Aorta (tissue), 5 donors: Measurements from ENCODE around the gene PDZD7. TPM values are rescaled to one million over a fixed set of nuclear protein-coding genes. Genes with fewer than 3 reads are reported as not detected.

Experiments
- ATAC-seq: fragments of 200-7000 bp; cut with Tn5 transposase; one replicate; pipeline ENCODE4 v1.9.1; 2022; ENCODE audit warnings: moderate library complexity; ENCODE audit not compliant: low FRiP score
- DNase-seq, 2 donors: peaks; one replicate each; pipeline ENCODE4 v3.0.0-alpha.2; 2020
- H3K27ac ChIP-seq, 2 donors: one replicate each; pipeline ENCODE4 v1.5.1; 2013; ENCODE audit warnings: low read length in 2 of 2, mild to moderate bottlenecking in 2 of 2, moderate library complexity in 2 of 2, control low read depth in 1 of 2, inconsistent platforms in 1 of 2, low read depth in 1 of 2
- H3K27me3 ChIP-seq, 2 donors: one replicate each; pipeline ENCODE4 v1.6.1; 2013; ENCODE audit warnings: control low read depth in 1 of 2, low read length in 1 of 2, mild to moderate bottlenecking in 1 of 2, moderate library complexity in 1 of 2; ENCODE audit not compliant: insufficient read depth in 2 of 2, control insufficient read depth in 1 of 2
- H3K36me3 ChIP-seq, 2 donors: one replicate each; pipeline ENCODE4 v1.6.1; 2013; ENCODE audit warnings: control low read depth in 1 of 2, low read length in 1 of 2, mild to moderate bottlenecking in 1 of 2; ENCODE audit not compliant: insufficient read depth in 2 of 2, control insufficient read depth in 1 of 2
- H3K4me1 ChIP-seq, 2 donors: one replicate each; pipeline ENCODE4 v1.6.1; 2013; ENCODE audit warnings: low read length in 2 of 2, control low read depth in 1 of 2, mild to moderate bottlenecking in 1 of 2, moderate library complexity in 1 of 2; ENCODE audit not compliant: insufficient read depth in 2 of 2, control insufficient read depth in 1 of 2
- H3K4me3 ChIP-seq, 2 donors: one replicate each; pipeline ENCODE4 v1.5.1; 2013; ENCODE audit warnings: low read length in 2 of 2, control low read depth in 1 of 2, mild to moderate bottlenecking in 1 of 2
- H3K9me3 ChIP-seq: one replicate; pipeline ENCODE4 v1.6.1; 2013; ENCODE audit warnings: mild to moderate bottlenecking, low read length; ENCODE audit not compliant: control insufficient read depth
- WGBS, 2 donors: extraction: QIAGEN DNeasy Blood & Tissue Kit; methylation state at CpG; one replicate each; pipeline ENCODE4 v1.1.7; 2013; 5-methylcytosine and 5-hydroxymethylcytosine counted together
- intact Hi-C, 2 donors: fragments of 100-400 bp; cut with DNase I; formaldehyde crosslinking; loops; one replicate each; pipeline versions ENCODE4 v1.14.2 to v1.15.0; 2022
- polyA plus RNA-seq, 2 donors: library from polyadenylated mRNA; stranded (reverse); fragments of 200-250 nt; gene quantifications; one replicate each; pipeline ENCODE4 v1.2.3, GENCODE V29; 2013
- total RNA-seq, 2 donors: library from RNA; stranded (reverse); fragmentation: NEBNext Ultra II Directional; extraction: Animal tissue kit (Norgen Biotek cat#: 25700); gene quantifications; one replicate each; pipeline ENCODE4 v1.2.1, GENCODE V29; 2021
- donor health status: healthy with polysubstance abuse.
- donor health status: Bipolar disorder and iron deficiency.
- donor health status: DM: no; HTN: no; CAD: no.
- donor health status: DM: no; HTN: no; CAD: no.
- donor health status: DM: yes; HTN: yes; CAD: no.

PDZD7 gene
- total and polyA plus RNA-seq, 4 donors = 0.97 to 3.9 (median 1.3) TPM

DNA sequence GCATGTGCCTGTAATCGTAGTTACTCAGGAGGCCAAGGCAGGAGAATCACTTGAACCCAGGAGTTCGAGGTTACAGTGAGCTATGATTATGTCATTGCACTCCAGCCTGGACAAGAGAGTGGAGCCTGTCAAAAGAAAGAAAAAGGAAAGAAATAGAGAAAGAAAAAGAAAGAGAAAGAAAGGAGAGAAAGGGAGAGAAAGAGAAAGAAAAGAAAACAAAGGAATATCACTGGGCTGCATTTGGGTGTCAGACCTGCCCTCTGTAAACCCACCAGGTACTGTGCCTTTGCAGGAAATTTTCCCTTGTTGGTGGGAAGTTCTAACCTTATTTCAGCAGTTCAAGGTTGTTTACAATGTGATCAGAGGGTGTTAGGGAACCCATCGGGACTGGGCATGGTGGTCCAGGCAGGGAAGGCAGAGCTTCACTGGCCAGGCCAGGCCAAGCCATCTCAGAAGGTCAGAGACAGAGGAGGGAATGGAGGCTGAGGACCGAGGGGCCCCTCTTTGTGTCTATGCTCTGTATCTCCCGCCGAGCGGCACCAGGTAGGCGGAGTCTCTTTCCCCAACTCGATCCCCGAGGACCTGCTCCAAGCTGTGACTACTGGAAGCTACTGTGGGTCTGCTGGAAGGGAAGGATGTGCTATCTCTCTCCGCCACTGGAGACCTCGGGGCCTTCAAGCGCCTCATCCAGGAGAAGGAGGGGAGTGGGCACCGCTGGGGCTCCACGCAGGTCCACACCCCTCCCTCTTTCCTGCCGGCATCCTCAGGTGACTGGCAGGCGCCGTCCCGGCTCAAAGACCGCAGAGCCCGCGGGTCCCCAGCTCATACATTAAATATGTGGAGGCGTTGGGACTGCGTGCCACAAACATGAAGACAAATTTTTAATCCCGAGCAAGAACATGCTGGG, 15.7 kb upstream of the PDZD7 start:
- WGBS, 2 donors = 47 to 50% methylated on average over 25 of the region's 25 CpGs
- ATAC-seq = no peak
- no peaks in the 10 kb centered on the region for H3K27me3 ChIP-seq

DNA sequence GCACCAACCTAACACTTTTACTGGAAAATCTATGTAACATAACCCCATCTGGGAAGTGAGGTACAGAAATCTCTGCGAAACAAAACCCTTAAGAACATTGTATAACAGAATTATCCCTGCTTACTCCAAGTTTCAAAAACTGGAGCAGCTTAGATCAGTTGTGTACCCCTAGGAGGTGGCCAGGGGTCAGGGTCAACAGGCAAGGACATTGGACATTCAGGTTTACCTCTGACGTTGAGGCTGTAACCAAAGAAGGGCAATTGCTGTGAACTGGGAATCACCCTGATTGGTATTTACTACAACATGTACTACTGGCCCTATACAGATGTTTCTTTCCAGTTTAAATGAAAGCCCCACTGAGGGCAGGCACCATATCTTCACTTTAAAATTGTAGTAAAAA, 13.2 kb upstream of the PDZD7 start:
- no peaks in the 10 kb centered on the region for H3K27me3 ChIP-seq
- WGBS, 2 donors = 92 to 94% methylated on average over 2 of the region's 2 CpGs
- H3K36me3 ChIP-seq = peaks cover 0 to under 1% of the 10 kb centered on the region in 2 donors
- no peak for DNase-seq
- ATAC-seq = no peak
- H3K27ac ChIP-seq = no peak overlapping the region
- no peak overlapping the region for H3K4me3 ChIP-seq
- intact Hi-C loops = no loop called here
- H3K9me3 ChIP-seq = no peaks in the 10 kb centered on the region
- no peaks in the 10 kb centered on the region for H3K4me1 ChIP-seq

More for the DNA sequence above, 15.7 kb upstream of the PDZD7 start:
- H3K4me1 ChIP-seq = no peaks in the 10 kb centered on the region
- DNase-seq = no peak
- H3K4me3 ChIP-seq = no peak overlapping the region
- intact Hi-C loops = no loop called here
- H3K9me3 ChIP-seq = no peaks in the 10 kb centered on the region
- no peak overlapping the region for H3K27ac ChIP-seq
- no peaks in the 10 kb centered on the region for H3K36me3 ChIP-seq

DNA sequence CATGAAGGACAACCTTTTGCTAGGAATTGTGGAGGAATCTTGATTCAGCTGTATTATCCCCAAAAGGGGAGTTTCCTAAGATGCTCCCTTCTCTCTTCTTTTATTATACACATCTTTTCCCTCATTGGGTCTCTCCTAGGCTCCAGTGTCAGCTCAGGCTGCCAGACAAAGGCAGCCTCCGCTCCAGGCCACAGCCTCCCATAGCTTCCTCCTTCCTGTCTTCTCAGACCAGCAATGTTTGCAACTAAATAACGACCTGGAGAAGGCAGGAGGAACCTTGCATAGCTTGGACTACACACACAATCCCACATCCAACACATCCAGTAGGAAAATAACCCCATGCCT, 12.4 kb upstream of the PDZD7 start:
- H3K36me3 ChIP-seq = peaks cover 1 to 3% of the 10 kb centered on the region in 2 donors
- no peaks in the 10 kb centered on the region for H3K27me3 ChIP-seq
- intact Hi-C loops = no loop called here
- H3K27ac ChIP-seq = peak overlapping the region; percentile 78 to 96
- ATAC-seq (no peak), DNase-seq (no peak)
- H3K9me3 ChIP-seq = no peaks in the 10 kb centered on the region
- WGBS, 2 donors = 12 to 19% methylated on average over 2 of the region's 2 CpGs
- H3K4me1 ChIP-seq = no peaks in the 10 kb centered on the region
- peak overlapping the region in 1 of 2 donors; percentile 32 for H3K4me3 ChIP-seq

DNA sequence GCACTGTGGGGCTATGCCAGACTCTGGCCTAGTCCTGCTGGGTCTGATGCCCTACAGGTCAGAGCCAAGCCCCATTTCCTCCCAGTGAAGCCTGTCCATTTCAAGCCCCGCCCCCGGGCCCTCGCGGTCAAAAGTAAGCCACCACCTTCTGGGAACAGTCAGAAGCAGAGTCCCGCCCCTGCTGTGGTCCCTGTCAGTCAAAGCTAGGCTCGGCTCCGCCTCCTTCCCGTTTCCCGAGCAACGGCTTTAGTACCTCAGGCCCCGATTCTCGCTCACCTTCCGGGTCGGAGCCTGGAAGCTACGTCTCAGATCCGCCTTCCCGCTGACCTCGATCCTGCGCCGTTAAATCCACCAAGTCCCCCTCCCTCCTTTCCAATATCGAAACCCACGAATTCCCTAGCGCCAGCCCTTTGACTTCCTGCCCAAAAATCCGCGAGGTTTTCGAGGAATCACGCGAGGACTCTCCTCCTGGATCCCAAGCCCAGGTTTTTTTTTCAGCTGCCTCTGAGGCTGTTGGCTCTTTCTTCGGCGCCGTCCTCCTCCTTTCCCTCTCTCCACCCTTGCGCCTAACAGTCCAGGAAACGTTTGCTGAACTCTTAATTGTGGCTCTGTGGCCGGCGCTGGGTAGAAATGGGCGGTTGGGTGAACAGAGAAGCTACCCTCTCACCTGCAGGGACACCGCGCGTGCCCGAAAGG, 11.9 kb upstream of the PDZD7 start:
- H3K36me3 ChIP-seq = peaks cover 2 to 3% of the 10 kb centered on the region in 2 donors
- DNase-seq = peak; percentile 98
- peak overlapping the region; percentile 78 to 96 for H3K27ac ChIP-seq
- intact Hi-C loops = no loop called here
- peak; percentile 94 for ATAC-seq
- H3K27me3 ChIP-seq = no peaks in the 10 kb centered on the region
- WGBS, 2 donors = 2% methylated on average over 40 of the region's 40 CpGs
- peak overlapping the region in 1 of 2 donors; percentile 32 for H3K4me3 ChIP-seq
- no peaks in the 10 kb centered on the region for H3K4me1 ChIP-seq
- no peaks in the 10 kb centered on the region for H3K9me3 ChIP-seq

DNA sequence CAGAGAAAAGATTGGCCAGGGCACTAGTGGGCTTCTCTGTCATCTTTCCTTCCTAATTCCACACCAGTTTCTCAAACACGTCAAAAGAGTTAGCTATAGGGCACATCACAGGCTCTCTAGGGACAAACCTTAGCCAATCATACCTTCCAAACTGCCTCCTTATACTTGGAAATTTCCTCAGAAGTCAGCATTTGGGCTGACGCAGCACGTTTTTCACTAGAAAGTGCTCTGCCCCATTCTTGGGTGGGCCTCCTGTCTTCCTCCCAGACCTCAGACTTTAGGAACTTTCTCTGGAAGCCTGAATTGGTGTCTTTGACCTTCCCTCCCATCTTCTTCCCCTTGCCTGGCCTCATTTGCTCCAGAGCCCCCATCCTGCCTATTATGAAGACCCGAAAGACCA, 11.2 kb upstream of the PDZD7 start:
- intact Hi-C loops = no loop called here
- no peaks in the 10 kb centered on the region for H3K9me3 ChIP-seq
- ATAC-seq (no peak), DNase-seq (no peak)
- H3K27me3 ChIP-seq = no peaks in the 10 kb centered on the region
- no peak overlapping the region for H3K4me3 ChIP-seq
- peaks cover 4 to 7% of the 10 kb centered on the region in 2 donors for H3K36me3 ChIP-seq
- no peaks in the 10 kb centered on the region for H3K4me1 ChIP-seq
- peak overlapping the region; percentile 2 to 95 for H3K27ac ChIP-seq
- WGBS, 2 donors = 43 to 45% methylated on average over 4 of the region's 4 CpGs

DNA sequence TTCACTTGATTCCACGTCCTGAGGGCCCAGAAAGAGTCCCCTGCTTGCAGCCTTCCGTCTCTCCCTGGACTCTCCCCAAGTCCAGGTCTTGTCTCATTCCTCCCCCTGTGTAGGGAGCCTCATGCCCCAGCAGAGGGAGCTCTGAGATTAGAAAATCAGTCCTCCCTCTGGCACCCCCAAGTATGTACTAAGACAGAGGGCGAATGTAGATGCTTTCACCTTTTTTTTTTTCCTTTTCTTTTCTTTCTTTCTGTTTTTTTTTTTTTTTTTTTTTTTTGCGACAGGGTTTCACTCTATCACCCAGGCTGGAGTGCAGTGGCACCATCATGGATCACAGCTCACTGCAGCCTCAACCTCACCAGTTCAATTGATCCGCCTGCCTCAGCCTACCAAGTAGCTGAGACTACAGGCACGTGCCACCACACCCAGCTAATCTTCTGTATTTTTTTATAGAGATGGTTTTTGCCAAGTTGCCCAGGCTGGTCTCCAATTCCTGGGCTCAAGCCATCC, 10.4 kb upstream of the PDZD7 start:
- DNase-seq (peak; percentile 85), ATAC-seq (peak; percentile 88)
- H3K9me3 ChIP-seq = no peaks in the 10 kb centered on the region
- no peaks in the 10 kb centered on the region for H3K27me3 ChIP-seq
- no peak overlapping the region for H3K4me3 ChIP-seq
- 15 to 18% methylated on average over 6 of the region's 6 CpGs for WGBS, 2 donors
- intact Hi-C loops = loop anchor here in 1 of 2 donors (2.0 kb wide), 1 partner anchor 25 kb away; no protein-coding TSS in a partner anchor
- H3K4me1 ChIP-seq = no peaks in the 10 kb centered on the region
- H3K36me3 ChIP-seq = peaks cover 7% of the 10 kb centered on the region in 2 donors
- no peak overlapping the region for H3K27ac ChIP-seq

DNA sequence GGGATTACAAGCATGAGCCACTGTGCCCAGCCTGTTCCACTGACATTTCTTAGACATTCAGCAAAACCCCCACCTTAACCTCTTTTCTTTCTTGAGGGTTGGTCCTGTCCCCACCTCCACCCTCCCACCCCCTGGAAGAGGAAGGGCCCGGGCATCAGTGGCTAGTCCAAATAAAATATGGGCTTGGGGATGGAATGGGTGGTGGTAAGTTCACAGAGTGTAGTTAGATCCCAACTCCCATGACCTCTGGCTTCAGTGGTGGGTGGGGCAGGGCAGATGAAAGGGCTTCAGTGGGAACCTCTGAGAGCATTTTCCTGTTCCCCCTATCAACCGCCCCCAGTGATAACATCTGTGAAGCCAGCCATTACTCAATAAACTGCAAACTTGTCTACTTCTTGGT, 9.9 kb upstream of the PDZD7 start:
- 28 to 42% methylated on average over 2 of the region's 2 CpGs for WGBS, 2 donors
- DNase-seq (no peak), ATAC-seq (no peak)
- Histone ChIP-seq H3K9me3 (no peaks in the 10 kb centered on the region), H3K27me3 (no peaks in the 10 kb centered on the region), H3K36me3 (peaks cover 7 to 10% of the 10 kb centered on the region in 2 donors), H3K4me3 (no peak overlapping the region), H3K4me1 (no peaks in the 10 kb centered on the region), H3K27ac (no peak overlapping the region)
- intact Hi-C loops = loop anchor here in 1 of 2 donors (2.0 kb wide), 1 partner anchor 26 kb away; no protein-coding TSS in a partner anchor

DNA sequence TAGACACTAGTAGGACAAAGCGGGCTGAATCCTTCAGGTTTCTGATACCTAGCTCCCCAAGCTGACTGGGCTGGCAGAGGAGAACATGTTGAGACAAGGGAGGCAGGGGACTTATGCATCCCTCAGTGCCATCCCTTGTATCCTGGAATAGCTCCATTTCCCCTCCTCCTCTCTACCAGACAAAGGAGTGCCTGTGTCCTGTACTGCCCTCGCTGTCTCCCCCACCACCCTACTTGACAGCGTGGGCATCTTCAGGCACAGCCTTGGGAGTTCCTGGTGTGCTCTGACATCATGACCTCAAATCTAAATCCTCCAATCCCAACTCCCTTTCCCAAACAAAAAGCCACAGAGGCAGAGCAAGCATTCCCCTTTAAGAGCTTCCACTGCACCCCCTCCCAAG, 9.1 kb upstream of the PDZD7 start:
- Histone ChIP-seq H3K9me3 (no peaks in the 10 kb centered on the region), H3K4me3 (no peak overlapping the region), H3K27me3 (no peaks in the 10 kb centered on the region), H3K27ac (no peak overlapping the region), H3K4me1 (no peaks in the 10 kb centered on the region), H3K36me3 (peaks cover 7 to 13% of the 10 kb centered on the region in 2 donors)
- ATAC-seq (no peak), DNase-seq (peak in 1 of 2 donors; percentile 10)
- intact Hi-C loops = loop anchor here in 1 of 2 donors (2.0 kb wide), 1 partner anchor 27 kb away; no protein-coding TSS in a partner anchor
- 86 to 91% methylated on average over 3 of the region's 3 CpGs for WGBS, 2 donors
